PFSK-1 (cell line): ENCODE results near the gene ACBD3.

Source experiments
- POLR2AphosphoS5 ChIP-seq: IDR thresholded peaks from 2 replicates; pipeline ENCODE4 v1.6.1; 2012; ENCODE audit warnings: low read depth, mild to moderate bottlenecking, control low read depth, low read length, moderate library complexity
- SIN3A ChIP-seq: IDR thresholded peaks from 2 replicates; pipeline ENCODE4 v1.6.1; 2012; ENCODE audit warnings: mild to moderate bottlenecking, low read length, moderate library complexity, borderline replicate concordance; ENCODE audit not compliant: insufficient read depth
- TAF1 ChIP-seq: IDR thresholded peaks from 2 replicates; pipeline ENCODE4 v1.6.1; 2012; ENCODE audit warnings: low read length, control low read depth, borderline replicate concordance; ENCODE audit not compliant: insufficient read depth
- TF ChIP-seq, protein P1 (sequence below), 2 experiments: IDR thresholded peaks; 2 replicates each; pipeline versions ENCODE4 v1.6.1 to v1.8.0; 2011 to 2012; ENCODE audit warnings: low read depth in 2 of 2, low read length in 2 of 2, control low read depth in 1 of 2, inconsistent platforms in 1 of 2, mild to moderate bottlenecking in 1 of 2, moderate library complexity in 1 of 2; ENCODE audit not compliant: insufficient read depth in 1 of 2

DNA sequence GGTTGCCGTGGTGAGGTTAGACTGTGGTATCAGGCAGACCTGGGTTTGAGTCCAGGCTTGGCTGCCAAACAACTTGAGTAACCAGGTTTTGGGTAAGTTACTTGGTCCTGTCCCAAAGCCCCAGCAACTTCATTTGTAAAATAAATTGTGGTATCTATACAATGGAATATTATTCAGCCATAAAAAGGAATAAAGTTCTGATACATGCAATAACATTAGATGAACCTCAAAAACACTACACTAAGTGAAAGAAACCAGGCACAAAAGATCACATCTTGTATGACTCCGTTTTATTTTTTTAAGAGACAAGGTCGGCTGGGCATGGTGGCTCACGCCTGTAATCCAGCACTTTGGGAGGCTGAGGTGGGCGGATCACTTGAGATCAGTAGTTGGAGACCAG is 20.5 kb upstream of the ACBD3 start:
- no peak for TF ChIP-seq TAF1
- TF ChIP-seq POLR2AphosphoS5: no peak
- TF ChIP-seq, protein P1, sequence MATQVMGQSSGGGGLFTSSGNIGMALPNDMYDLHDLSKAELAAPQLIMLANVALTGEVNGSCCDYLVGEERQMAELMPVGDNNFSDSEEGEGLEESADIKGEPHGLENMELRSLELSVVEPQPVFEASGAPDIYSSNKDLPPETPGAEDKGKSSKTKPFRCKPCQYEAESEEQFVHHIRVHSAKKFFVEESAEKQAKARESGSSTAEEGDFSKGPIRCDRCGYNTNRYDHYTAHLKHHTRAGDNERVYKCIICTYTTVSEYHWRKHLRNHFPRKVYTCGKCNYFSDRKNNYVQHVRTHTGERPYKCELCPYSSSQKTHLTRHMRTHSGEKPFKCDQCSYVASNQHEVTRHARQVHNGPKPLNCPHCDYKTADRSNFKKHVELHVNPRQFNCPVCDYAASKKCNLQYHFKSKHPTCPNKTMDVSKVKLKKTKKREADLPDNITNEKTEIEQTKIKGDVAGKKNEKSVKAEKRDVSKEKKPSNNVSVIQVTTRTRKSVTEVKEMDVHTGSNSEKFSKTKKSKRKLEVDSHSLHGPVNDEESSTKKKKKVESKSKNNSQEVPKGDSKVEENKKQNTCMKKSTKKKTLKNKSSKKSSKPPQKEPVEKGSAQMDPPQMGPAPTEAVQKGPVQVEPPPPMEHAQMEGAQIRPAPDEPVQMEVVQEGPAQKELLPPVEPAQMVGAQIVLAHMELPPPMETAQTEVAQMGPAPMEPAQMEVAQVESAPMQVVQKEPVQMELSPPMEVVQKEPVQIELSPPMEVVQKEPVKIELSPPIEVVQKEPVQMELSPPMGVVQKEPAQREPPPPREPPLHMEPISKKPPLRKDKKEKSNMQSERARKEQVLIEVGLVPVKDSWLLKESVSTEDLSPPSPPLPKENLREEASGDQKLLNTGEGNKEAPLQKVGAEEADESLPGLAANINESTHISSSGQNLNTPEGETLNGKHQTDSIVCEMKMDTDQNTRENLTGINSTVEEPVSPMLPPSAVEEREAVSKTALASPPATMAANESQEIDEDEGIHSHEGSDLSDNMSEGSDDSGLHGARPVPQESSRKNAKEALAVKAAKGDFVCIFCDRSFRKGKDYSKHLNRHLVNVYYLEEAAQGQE (IDR thresholded peaks at IDR 0.05; ENCODE audit: insufficient read depth in 1 of 2, low read depth in 2 of 2, low read length in 2 of 2): no peak
- TF ChIP-seq SIN3A: no peak
